OCI-LY7 (cell line): ENCODE data around the gene CFAP74. TPM values are rescaled to one million over a fixed set of nuclear protein-coding genes. Genes with fewer than 3 reads are reported as not detected.

Experiments used
- BruUV-seq: library from RNA; stranded (reverse); fragments of 400-500 nt; replicated peaks from 2 replicates; lab custom pipeline; 2021; lab: Mats Ljungman, UMichigan
- CTCF ChIA-PET: fragments of 300-600 bp; sonication (Branson Sonifier 250); formaldehyde crosslinking; loops from one replicate; lab custom pipeline; 2022; ENCODE audit warnings: antibody characterized with exemption; ENCODE audit not compliant: unreplicated experiment; lab: Charles Lee
- POLR2A ChIA-PET: fragments of 300-600 bp; sonication (Branson Sonifier 250); formaldehyde crosslinking; loops from one replicate; lab custom pipeline; 2022; ENCODE audit warnings: antibody characterized with exemption; lab: Charles Lee
- DNase-seq: peaks from one replicate; pipeline ENCODE4 v3.0.0-alpha.2; 2015; ENCODE audit warnings: low spot score
- H2AFZ ChIP-seq: fragments of 200-600 bp; sonication (generic), shearing (Covaris generic); 2 replicates; pipeline ENCODE4 v1.6.1; 2014; ENCODE audit warnings: mild to moderate bottlenecking, antibody characterized with exemption, low read length, moderate library complexity
- H3K27ac ChIP-seq: fragments of 200-600 bp; sonication (generic); 2 replicates; pipeline ENCODE4 v1.5.1; 2014; ENCODE audit warnings: mixed run types, low read depth, mild to moderate bottlenecking, moderate library complexity, low read length, inconsistent platforms; ENCODE audit not compliant: poor library complexity, severe bottlenecking
- H3K36me3 ChIP-seq: fragments of 200-600 bp; sonication (generic); 2 replicates; pipeline ENCODE4 v1.6.1; 2014; ENCODE audit warnings: mild to moderate bottlenecking, antibody characterized with exemption, low read length, moderate library complexity, mixed read lengths; ENCODE audit not compliant: insufficient read depth
- H3K4me1 ChIP-seq: fragments of 200-600 bp; sonication (generic); 2 replicates; pipeline ENCODE4 v1.5.1; 2014; ENCODE audit warnings: mild to moderate bottlenecking, low read length; ENCODE audit not compliant: insufficient read depth, poor library complexity, severe bottlenecking
- H3K4me2 ChIP-seq: fragments of 200-600 bp; sonication (generic); 2 replicates; pipeline ENCODE4 v1.6.1; 2014; ENCODE audit warnings: mild to moderate bottlenecking, low read length
- H3K4me3 ChIP-seq: fragments of 200-600 bp; sonication (generic); 2 replicates; pipeline ENCODE4 v1.5.1; 2014; ENCODE audit warnings: mild to moderate bottlenecking, low read depth, low read length; ENCODE audit not compliant: poor library complexity, severe bottlenecking
- H3K79me2 ChIP-seq: fragments of 200-600 bp; sonication (generic); 2 replicates; pipeline ENCODE4 v1.6.1; 2016; ENCODE audit warnings: low read depth, mild to moderate bottlenecking, low read length, moderate library complexity, mixed read lengths; ENCODE audit not compliant: insufficient read depth
- H3K9me2 ChIP-seq: fragments of 200-600 bp; sonication (generic); 2 replicates; pipeline ENCODE4 v1.6.1; 2016; ENCODE audit warnings: mild to moderate bottlenecking, low read length, mixed read lengths; ENCODE audit not compliant: insufficient read depth
- H3K9me3 ChIP-seq: fragments of 200-600 bp; sonication (generic); 2 replicates; pipeline ENCODE4 v1.6.1; 2014; ENCODE audit warnings: mild to moderate bottlenecking, mixed run types, low read length, mixed read lengths
- H4K20me1 ChIP-seq: fragments of 200-600 bp; sonication (generic); 2 replicates; pipeline ENCODE4 v1.6.1; 2014; ENCODE audit warnings: mild to moderate bottlenecking, antibody characterized with exemption, low read length, moderate library complexity, mixed read lengths; ENCODE audit not compliant: insufficient read depth
- CTCF ChIP-seq: fragments of 200-600 bp; sonication (generic); conservative IDR thresholded peaks from 2 replicates; pipeline ENCODE4 v1.5.1; 2014; ENCODE audit warnings: mild to moderate bottlenecking, antibody characterized with exemption, low read length, moderate library complexity, mixed read lengths
- EZH2phosphoT487 ChIP-seq: fragments of 200-600 bp; sonication (generic); IDR thresholded peaks from 2 replicates; pipeline ENCODE4 v1.6.1; 2018; ENCODE audit warnings: low read depth, borderline replicate concordance, mild to moderate bottlenecking, mixed run types, antibody characterized with exemption, low read length, moderate library complexity, mixed read lengths
- intact Hi-C: fragments of 100-400 bp; cut with micrococcal nuclease; formaldehyde crosslinking; loops from one replicate; pipeline ENCODE4 v1.10.0; 2022; ENCODE audit not compliant: unreplicated experiment
- total RNA-seq, 2 experiments: library from RNA; depleted of rRNA in 1 of 2; stranded (reverse); fragments of >200 nt in 1 of 2; shearing (Covaris generic) in 1 of 2; gene quantifications; 2 replicates each; pipeline ENCODE4 v1.2.3, GENCODE V29; 2014 to 2022

Gene CFAP74
- total RNA-seq, 2 experiments from 2014 or later: not detected

- intact Hi-C loops: no loop called here
Observed at GRCh38 chr1:2018217-2019171, 14.9 kb upstream of the CFAP74 start.

GRCh38 chr1:2016123-2016522, 12.5 kb upstream of the CFAP74 start:
- H3K27ac ChIP-seq: no peak overlapping the region
- no peaks in the 10 kb centered on the region for H3K9me2 ChIP-seq
- no peaks in the 10 kb centered on the region for H4K20me1 ChIP-seq
- H2AFZ ChIP-seq: no peak overlapping the region
- H3K36me3 ChIP-seq: no peaks in the 10 kb centered on the region
- no peak for DNase-seq
- no peak overlapping the region for H3K4me3 ChIP-seq
- no peaks in the 10 kb centered on the region for H3K4me1 ChIP-seq
- intact Hi-C loops: no loop called here
- POLR2A ChIA-PET: no interaction called here
- TF ChIP-seq EZH2phosphoT487 (no peak), CTCF (no peak)
- no peak overlapping the region for H3K4me2 ChIP-seq
- CTCF ChIA-PET: no interaction called here
- H3K9me3 ChIP-seq: no peaks in the 10 kb centered on the region
- BruUV-seq: no TSS peak
- no peaks in the 10 kb centered on the region for H3K79me2 ChIP-seq

More at GRCh38 chr1:2018217-2019171, 14.9 kb upstream of the CFAP74 start:
- Histone ChIP-seq H3K4me2 (no peak overlapping the region), H3K36me3 (no peaks in the 10 kb centered on the region), H3K9me3 (no peaks in the 10 kb centered on the region), H3K27ac (no peak overlapping the region), H2AFZ (no peak overlapping the region), H4K20me1 (no peaks in the 10 kb centered on the region), H3K4me1 (no peaks in the 10 kb centered on the region), H3K79me2 (no peaks in the 10 kb centered on the region), H3K4me3 (no peak overlapping the region), H3K9me2 (no peaks in the 10 kb centered on the region)
- POLR2A ChIA-PET: no interaction called here
- no peak for DNase-seq
- BruUV-seq: no TSS peak
- TF ChIP-seq EZH2phosphoT487 (no peak), CTCF (no peak)
- CTCF ChIA-PET: no interaction called here
